HCT116 (cell line): ENCODE measurements around the gene STX1A.

Source experiments
- TCF7L2 ChIP-seq: IDR thresholded peaks from 2 replicates; pipeline ENCODE4 v1.7.0; 2011; ENCODE audit warnings: borderline replicate concordance, inconsistent platforms; ENCODE audit not compliant: insufficient read depth, insufficient read length; ENCODE audit errors: extremely low read depth
- TF ChIP-seq, protein P1 (sequence below), 3 experiments: fragments of 200-600 bp in 1 of 3; sonication (generic) in 1 of 3; IDR thresholded peaks in 2 of 3; conservative IDR thresholded peaks in 1 of 3; 2 replicates each; pipeline ENCODE4 v1.5.1; 2012 to 2017; ENCODE audit warnings: low read depth in 2 of 3, low read length in 2 of 3, antibody characterized with exemption in 1 of 3, borderline replicate concordance in 1 of 3, control low read depth in 1 of 3, mild to moderate bottlenecking in 1 of 3, mixed read lengths in 1 of 3, mixed run types in 1 of 3, moderate library complexity in 1 of 3; ENCODE audit not compliant: insufficient read depth in 1 of 3

DNA sequence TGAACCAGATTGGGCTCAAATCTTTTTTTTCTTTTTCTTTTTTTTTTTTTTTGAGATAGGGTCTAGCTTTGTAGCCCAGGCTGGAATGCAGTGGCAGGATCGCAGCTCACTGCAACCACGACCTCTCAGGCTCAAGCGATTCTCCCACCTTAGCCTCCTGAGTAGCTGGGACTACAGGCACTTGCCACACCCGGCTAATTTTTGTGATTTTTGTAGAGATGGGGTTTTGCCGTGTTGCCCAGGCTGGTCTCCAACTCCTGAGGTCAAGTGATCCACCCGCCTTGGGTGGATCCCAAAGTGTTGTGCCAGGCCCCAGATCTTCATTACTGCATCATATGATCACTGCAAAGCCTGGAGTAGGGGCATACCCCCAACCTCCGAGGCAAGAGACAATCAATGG, 39.0 kb downstream of the STX1A start:
- TF ChIP-seq, protein P1, sequence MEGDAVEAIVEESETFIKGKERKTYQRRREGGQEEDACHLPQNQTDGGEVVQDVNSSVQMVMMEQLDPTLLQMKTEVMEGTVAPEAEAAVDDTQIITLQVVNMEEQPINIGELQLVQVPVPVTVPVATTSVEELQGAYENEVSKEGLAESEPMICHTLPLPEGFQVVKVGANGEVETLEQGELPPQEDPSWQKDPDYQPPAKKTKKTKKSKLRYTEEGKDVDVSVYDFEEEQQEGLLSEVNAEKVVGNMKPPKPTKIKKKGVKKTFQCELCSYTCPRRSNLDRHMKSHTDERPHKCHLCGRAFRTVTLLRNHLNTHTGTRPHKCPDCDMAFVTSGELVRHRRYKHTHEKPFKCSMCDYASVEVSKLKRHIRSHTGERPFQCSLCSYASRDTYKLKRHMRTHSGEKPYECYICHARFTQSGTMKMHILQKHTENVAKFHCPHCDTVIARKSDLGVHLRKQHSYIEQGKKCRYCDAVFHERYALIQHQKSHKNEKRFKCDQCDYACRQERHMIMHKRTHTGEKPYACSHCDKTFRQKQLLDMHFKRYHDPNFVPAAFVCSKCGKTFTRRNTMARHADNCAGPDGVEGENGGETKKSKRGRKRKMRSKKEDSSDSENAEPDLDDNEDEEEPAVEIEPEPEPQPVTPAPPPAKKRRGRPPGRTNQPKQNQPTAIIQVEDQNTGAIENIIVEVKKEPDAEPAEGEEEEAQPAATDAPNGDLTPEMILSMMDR (IDR thresholded peaks at IDR 0.05 in 2 of 3, conservative IDR thresholded peaks at IDR 0.05 in 1 of 3; ENCODE audit: borderline replicate concordance in 1 of 3, insufficient read depth in 1 of 3, low read depth in 2 of 3, low read length in 2 of 3), result no peak
- TF ChIP-seq TCF7L2, result no peak
